Amniotic stem cell (primary cell): ENCODE data around the gene PHF21B.

Experiments
- DNase-seq: peaks from one replicate; lab custom pipeline; 2025; lab: John Stamatoyannopoulos, UW

Gene PHF21B

DNA sequence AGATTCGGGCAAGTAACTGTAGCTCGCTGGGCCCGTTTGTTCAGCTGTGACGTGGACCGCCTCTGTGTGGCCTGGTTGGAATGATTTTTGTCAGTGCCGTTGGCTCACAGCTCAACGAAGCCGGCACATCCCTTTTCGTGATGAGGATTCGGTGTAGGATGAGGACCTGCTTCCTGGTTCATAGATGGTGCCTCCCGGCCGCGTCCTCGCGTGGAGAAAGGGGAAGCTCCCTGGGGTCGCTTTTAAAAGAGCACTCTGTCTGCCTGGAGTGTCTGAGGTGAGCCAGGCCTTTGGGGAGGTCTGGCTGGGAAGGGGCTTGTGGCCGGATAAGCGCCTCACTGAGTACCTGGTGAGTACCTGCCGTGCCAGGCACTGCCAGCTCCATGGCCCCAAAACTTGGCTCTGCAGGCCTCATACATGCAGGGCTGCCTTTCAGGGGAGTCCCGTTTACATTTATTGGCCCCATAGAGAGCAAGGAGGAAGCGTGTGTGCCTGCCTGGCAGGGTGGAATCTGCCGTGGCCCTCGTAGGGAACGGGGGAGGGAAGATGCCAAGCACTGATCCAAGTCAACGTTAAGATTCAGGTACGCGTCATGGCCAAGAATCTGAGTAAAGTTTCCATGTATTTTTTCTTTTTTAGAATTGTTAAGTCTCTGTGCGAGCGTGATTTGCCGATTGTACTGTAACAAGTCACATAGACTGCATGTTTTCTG lies 169.0 kb downstream of the PHF21B start:
- DNase-seq = no peak

DNA sequence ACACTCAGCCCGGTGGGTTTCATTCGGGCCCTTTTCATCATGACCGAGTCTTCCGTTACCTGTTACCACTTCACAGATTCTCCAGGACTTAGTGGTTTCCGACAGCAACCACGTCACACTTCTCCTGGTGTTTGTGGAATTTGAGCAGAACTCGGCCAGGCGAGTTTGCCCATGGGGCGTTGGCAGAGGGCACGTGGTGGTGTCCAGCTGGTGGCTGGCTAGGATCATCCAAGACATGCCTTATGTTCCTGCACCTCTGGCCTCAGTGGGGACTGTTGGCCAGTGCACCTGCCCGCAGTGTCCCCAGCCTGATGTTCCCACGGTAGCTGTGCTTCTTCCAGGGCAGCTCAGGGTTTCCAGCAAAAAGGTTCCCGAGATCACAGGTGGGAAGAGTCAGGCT lies 170.1 kb downstream of the PHF21B start:
- no peak for DNase-seq

DNA sequence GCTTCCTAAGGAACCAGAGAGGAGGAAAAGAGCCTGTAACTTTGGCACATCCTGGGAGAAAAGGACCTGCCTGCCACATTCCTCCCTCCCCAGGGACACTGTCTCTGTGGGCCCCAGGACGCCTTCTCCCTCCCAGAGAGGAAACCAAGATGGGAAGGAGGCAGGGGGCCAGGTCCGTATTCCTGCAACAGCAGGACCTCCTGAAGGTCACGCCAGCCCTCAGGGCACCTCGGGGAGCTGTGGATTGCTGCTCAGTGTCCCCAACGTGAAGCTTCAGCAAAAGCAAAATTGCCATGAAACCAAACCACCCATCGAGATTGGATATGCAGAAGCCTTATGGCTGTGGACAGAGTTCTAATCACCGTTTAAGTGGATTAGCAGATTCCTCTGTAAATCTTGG lies 170.7 kb downstream of the PHF21B start:
- no peak for DNase-seq

DNA sequence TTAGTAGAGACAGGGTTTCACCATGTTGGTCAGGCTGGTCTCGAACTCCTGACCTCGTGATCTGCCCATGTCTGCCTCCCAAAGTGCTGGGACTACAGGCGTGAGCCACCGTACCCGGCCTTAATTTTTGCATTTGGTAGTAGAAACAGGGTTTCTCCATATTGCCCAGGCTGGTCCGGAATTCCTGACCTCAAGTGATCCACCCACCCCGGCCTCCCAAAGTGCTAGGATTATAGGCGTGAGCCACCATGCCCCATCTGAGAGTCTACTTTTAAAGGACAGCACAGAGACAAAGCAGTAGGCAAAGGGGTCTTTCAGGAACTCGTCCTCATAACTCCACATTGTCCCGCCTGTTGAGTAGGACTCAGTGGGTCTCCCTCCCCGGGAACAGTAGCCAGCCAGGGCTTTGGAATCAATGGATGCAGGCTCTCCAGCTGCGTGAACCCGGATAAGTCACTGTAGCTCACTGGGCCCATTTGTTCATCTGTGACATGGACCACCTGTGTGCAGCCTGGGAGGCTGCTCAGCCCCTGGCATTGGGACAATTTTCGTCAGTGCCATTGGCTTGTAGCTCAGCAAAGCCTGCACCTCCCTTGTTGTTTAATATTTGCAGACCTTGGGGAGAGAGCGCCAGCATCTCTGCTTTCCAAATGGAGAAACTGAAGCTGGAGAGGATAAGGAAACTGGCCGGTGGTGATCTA lies 171.3 kb downstream of the PHF21B start:
- DNase-seq = no peak

DNA sequence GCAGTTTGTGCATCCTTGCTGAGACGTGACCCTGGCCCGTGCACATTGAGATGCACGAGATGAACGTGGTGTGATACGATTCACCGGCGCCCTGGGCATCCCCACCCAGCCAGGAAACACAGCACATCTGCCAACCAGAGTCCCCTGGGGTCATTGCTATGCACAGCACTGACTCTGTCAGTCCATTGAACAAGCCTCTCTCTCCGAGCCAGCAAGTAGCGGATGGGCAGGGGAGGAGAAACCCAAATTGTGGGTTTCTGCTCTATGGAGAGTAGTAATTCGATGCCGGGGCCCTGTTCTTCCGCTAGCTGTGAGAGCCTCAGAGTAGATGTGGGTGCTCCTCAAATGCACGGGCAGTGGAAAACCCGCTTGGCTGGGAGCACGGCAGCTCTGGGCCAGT lies 172.3 kb downstream of the PHF21B start:
- DNase-seq = no peak

DNA sequence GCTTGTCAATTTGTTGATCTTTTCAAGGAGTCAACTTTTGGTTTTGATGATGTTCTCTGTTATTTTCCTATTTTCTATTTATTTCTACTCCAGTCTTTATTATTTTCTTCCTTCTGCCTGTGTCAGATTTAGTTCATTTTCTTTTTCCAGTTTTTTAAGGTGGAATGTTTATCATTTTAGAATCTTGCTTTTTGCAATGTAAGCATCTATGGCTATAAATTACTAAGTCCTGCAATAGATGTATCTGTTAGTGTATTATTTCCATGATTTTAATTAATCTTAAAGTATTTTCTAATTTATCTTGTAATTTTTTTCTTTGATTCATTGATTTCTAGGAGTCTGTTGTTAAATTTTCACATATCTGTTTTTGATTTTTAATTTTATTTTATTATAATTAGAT lies 175.7 kb downstream of the PHF21B start:
- no peak for DNase-seq

DNA sequence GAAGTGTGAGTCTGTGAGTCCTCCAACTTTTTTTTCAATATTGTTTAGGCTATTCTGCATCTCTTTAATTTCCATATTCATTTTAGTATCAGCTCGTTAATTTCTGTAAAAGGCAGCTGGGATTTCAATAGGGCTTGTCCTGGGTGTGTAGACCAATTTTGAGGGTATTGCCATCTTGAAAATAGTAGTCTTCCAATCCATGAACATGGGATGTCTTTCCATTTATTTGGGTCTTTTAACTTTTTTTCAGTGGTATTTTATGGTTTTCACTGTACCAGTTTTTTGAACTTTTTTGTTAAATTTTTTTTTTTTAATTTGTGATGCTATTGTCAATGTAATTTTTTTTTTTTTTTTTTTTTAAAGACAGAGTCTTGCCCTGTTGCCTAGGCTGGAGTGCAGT lies 177.9 kb downstream of the PHF21B start:
- no peak for DNase-seq
